NCI-H82 treated with DMSO at 0.1 percent for 48 hours (cell line): ENCODE data around the gene MYLK3.

Experiments
- DNase-seq: peaks from one replicate; lab custom pipeline; 2025; ENCODE audit not compliant: unreplicated experiment; lab: John Stamatoyannopoulos, UW

Gene MYLK3

GRCh38 chr16:46759309-46759708 lies 11.2 kb upstream of the MYLK3 start:
- no peak for DNase-seq

GRCh38 chr16:46757339-46758050 lies 9.4 kb upstream of the MYLK3 start:
- no peak for DNase-seq

GRCh38 chr16:46756772-46757171 lies 8.6 kb upstream of the MYLK3 start:
- no peak for DNase-seq

GRCh38 chr16:46753015-46753414 lies 4.9 kb upstream of the MYLK3 start:
- no peak for DNase-seq

- DNase-seq, result no peak
Observed at GRCh38 chr16:46751381-46751780, 3.2 kb upstream of the MYLK3 start.

- no peak for DNase-seq
Observed at GRCh38 chr16:46748775-46749705, 896 bp upstream of the MYLK3 start.

DNA sequence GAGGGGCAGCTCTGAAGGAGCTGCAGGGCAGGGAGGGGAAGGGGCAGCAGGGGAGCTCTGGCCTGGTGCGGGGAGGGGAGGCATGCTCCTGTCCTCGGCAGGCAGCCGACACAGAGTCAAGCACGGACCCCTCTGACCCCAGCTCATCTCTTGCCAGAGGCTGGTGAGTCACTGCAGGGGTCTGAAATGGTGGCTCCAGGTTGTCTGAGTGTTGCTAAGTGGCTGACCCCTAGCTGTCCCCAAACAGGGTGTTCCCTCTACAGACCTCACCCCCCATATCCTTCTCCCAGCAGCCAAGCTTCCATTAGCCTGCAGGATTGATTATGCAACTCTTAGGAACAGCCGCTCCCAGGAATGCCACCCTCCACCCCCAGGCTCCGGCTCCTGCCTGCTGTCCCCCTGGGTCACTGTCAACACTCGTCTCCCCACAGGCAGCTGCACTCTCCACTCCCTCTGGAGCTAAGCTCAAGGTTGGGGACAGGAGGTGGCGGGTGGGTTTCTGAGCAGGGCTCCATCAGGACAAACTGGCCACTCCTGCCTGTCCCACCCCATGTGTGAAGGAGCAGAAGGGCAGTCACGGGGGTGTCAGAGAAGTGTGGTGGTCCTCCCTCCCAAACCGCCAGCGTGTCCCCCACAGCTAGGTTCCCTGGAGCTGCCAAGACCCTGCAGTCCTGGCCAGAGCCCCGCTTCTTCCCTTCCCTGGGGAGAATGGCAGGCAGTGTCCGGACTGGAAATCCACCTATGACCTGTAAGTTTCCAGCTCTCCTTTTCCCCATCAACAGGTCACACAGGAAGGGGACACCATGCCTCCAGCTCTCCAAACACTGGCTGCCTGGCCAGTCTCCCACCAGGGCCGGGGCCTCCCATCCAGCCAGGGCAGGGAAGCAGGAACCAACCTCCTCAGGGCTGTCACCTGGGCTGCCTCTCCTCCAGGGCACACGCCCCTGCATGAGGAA lies 1.0 kb downstream of the MYLK3 start:
- no peak for DNase-seq

DNA sequence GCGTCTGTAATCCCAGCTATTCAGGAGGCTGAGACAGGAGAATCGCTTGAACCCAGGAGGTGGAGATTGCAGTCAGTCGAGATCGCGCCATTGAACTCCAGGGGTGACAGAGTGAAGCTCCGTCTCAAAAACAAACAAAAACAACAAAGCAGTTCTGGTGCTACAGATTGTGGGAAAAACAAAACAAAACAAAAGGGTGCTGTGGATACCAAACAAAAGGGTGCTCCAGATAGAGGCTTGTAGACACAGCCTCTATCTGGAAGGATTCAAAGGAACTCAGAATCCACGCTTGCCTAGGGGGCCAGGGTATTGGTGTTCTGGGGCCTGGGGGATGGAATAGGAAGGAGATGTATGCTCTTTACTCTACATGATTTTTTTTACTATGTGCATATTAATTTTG lies 2.5 kb downstream of the MYLK3 start:
- DNase-seq, result no peak

DNA sequence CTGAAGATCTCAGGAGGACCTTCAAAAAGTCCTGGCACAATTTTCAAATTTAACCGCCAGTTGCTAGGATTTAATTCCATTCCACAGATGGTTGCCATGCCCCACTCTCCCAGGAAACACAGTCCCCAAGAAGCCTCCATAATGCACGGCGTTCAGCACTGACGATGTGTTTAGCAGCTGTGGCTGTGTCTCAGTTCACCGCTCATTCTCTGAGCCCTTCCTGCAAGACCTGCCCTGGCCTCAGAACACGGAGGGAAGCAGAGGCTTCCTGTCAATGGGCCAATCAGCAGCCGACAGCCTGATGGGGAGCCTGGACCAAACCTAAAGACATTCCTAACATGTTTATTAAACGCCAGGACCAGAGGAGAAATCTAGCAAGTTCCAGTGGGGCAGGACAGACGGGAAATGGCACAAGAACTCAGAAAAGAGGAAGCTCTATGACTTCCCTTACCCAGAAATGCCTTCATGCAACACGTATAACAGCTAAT lies 4.9 kb downstream of the MYLK3 start:
- DNase-seq, result no peak

DNA sequence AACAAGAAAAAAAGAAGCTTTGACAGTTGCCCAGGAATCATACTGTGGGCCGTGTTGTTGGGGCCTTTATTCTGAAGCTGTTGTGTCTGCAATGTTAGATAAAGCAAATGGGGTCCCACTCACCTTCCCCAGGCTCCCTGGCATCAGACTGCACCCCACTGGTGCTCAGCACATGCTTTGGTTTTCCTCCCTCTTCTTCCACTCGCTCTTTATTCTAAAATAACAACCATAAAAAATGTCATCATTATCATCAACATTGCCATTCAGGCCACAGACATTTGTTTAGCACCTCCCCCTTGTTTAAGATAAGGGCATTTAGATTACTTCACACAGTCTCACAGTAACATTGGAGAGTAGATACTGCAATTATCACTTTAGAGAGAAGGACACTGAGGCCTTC lies 8.2 kb downstream of the MYLK3 start:
- DNase-seq, result no peak

DNA sequence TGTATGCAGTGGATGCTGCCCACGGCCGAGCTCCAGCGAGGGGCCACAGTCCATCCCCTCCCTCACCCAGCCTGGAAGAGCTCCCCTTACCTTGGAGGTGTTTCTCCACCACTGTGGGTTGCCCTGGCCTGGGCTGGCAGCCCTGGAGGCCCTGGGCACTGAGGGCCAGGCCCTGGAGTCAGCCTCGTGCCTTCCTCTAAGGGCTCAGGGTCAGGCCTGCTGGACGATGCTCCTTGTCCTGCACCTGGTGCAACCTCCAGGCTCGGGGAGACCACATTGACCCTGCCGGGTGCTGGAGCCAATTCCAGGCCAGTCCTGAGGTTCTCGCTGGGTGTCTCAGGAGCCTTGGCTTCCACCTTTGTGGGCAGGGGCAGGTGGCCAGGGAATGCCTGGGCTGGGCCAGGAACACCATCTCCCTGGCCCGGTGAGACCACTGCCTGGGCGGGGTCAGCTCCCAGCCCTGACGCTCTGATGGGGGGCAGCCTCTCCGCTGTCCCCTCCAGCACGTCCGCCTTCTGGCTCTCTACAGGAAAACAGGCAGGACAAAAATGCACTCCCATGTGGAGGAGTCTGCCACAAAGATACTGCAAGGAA lies 10.4 kb downstream of the MYLK3 start:
- DNase-seq, result no peak

DNA sequence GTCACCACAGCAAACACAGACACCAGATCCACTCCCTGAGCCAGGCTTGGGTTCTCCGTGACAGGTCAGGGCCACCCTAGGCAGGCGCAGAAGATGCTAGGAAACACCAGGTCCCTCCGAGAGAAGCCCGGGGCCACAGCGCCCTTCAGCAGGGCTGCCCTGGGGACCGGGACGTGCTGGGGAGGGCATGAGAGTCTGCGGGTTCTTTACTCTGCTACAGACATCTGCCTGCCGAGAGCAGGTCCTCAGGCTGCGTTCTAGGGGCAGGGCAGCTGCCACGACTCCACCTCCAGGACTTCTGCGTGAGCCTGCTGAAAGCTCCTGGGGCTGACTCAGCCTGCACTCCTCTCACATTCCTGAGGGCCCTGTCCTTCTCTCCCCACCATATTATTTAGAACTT lies 11.4 kb downstream of the MYLK3 start:
- DNase-seq, result no peak

DNA sequence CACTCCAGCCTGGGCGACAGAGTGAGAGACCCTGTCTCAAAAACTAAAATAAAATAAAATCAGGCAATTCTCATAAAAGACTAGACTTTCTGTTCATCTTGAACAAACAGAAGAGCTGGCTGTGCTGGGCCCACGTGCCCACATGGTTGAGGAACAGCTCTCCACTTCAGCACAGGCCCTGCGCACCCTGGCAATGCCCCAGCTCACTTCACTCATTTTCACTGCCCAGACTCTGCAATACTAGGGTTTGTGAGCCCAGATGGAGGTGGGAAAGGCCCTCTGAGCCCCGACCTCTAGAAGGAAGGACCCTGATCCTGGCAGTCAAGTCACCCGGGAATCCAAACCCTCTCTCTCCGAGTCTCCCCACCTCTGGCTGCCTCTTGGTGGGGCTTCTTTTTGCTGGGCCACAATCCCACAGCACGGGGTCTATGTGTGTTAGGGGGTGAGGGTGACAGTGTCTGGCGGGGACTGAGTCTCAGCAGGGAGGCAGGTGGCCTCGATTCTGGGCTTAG lies 14.8 kb downstream of the MYLK3 start:
- DNase-seq, result no peak

DNA sequence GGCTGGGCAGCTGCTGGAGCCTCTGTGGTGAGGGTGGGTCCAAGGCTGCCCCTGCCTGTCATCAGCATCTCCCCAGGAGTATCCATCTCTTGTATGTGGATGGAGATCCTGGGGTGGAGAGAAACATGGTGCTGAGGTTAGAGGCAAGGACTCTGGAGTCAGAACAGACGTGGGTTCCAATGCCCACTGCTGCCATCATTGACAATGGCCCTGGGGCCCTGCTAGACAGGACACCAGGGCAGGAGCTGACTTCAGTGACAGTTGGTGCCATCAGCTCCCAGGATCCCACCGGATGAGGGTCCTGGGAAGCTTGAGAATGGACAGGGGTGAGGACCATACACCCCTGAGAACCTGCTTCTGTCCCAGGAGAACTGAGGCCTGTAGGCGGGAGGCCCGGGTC lies 15.6 kb downstream of the MYLK3 start:
- no peak for DNase-seq

DNA sequence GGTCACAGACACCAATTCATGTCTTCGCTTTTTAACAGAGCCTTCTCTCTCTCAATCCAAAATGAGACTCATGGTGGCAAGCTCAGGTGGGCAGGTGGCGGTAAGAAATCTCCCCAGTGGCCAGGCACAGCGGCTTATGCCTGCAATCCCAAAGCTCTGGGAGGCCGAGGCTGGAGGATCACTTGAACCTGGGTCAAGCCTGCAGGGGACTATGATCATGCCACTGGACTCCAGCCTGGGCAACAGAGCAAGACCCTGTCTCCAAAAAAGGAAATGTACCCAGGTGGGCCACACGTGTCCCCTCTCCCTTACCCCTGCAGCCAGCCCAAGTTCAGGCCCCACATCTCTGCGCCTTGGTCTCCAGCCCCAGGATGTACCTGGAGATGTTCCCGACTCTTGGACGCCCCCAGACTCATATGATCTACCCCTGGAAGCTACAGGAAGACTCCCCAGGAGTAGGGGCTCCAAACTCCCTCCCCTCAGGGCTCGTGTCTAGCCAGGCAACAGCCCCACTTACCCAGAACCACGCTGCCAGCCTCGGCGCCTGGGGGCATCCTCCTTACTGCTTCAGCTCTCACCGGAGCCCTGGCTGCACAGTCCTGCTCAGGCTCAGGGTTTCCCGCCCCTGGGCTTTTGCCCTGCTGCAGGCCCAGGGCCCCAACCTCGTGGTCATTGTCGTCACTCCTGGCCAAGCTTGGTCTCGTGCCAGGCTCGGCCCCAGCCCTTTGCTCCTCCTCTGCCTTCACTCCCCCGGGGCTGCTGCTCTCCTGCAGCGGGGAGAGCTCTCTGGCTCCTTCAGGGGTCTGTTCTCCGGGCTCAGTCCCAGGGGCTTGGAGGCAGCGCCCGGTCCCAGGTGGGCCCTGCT lies 16.2 kb downstream of the MYLK3 start:
- no peak for DNase-seq

DNA sequence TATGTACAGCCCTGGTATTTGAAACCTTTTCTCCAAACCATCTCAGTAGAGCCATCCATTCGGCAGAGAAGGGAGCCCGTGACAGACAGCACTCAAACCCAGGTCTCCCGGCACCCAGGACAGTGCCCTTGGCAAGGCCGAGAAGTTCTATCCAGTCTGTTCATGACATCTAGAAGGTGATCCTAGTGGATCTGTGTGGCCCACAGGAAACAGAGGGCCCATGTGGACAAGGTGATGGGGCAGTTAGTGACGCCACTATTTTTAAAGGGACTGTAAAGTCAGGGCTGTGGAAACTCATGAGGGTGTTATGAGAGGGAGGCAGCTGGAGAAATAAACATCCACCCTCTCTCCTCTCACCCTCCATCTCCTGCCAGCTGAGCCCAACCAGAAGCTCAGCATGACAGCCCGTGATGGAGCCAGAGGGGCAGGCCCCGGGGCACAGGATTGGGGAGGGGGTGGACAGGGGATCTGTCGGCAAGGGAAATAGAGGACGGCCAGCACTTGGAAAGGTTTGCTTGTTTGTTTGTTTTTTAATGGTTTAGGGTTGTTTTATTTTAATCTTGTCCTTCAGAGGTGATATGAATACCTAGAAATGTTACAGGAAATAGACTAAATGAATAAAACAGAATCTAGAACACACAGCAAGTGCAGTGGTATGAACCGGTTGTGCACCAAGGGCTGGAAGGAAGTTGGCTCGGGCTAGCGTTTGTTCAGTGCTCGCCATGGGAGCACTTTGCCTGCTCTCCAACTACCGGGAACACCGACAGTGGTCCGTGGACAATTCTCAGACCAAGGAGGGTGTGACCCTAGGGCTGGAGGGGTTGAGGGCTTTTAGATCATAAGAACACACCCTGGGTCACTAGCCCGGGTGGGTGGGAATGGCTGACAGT lies 17.1 kb downstream of the MYLK3 start:
- DNase-seq, result no peak

DNA sequence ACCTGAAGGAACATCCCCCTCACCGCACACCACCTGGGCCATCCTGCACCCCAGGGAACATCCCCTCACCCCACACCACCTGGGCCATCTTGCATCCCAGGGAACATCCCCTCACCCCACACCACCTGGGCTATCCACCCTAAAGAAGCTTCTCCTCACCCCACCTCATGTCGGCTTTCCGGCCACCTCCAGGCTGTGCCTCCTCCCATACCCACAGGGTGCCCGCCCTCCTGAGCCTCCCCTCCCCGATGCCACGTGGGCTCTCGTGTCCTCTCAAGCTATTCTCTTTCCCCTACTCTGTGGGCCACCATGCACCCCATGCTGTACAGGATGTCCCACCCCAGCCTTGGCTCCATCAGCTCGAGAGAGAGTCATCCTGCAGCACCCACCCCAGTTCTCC lies 18.0 kb downstream of the MYLK3 start:
- DNase-seq, result no peak

GRCh38 chr16:46729326-46729995 lies 18.7 kb downstream of the MYLK3 start:
- DNase-seq, result no peak
